IMR-90 (cell line): Measurements from ENCODE around the gene FAM20C.

ENCODE experiments used
- CEBPB ChIP-seq: IDR thresholded peaks from 2 replicates; pipeline ENCODE4 v1.6.1; 2012; ENCODE audit warnings: low read depth, low read length, improper control_type of control experiment
- POLR2A ChIP-seq: IDR thresholded peaks from 2 replicates; pipeline ENCODE4 v1.6.1; 2012; ENCODE audit warnings: mild to moderate bottlenecking, low read depth, low read length
- SMC3 ChIP-seq: fragments of 150-350 bp; IDR thresholded peaks from 2 replicates; pipeline ENCODE4 v1.6.1; 2016; ENCODE audit warnings: low read depth, mild to moderate bottlenecking, antibody characterized with exemption, low read length, moderate library complexity
- TF ChIP-seq, protein P1 (sequence below): conservative IDR thresholded peaks from 2 replicates; pipeline ENCODE4 v1.5.1; 2012; ENCODE audit warnings: mild to moderate bottlenecking, low read depth, low read length, improper control_type of control experiment
- TF ChIP-seq, protein P2 (sequence below): fragments of 150-350 bp; IDR thresholded peaks from 2 replicates; pipeline ENCODE4 v1.6.1; 2017; ENCODE audit warnings: mild to moderate bottlenecking, antibody characterized with exemption, low read length, low read depth

- TF ChIP-seq, protein P1, sequence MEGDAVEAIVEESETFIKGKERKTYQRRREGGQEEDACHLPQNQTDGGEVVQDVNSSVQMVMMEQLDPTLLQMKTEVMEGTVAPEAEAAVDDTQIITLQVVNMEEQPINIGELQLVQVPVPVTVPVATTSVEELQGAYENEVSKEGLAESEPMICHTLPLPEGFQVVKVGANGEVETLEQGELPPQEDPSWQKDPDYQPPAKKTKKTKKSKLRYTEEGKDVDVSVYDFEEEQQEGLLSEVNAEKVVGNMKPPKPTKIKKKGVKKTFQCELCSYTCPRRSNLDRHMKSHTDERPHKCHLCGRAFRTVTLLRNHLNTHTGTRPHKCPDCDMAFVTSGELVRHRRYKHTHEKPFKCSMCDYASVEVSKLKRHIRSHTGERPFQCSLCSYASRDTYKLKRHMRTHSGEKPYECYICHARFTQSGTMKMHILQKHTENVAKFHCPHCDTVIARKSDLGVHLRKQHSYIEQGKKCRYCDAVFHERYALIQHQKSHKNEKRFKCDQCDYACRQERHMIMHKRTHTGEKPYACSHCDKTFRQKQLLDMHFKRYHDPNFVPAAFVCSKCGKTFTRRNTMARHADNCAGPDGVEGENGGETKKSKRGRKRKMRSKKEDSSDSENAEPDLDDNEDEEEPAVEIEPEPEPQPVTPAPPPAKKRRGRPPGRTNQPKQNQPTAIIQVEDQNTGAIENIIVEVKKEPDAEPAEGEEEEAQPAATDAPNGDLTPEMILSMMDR, result no peak
- TF ChIP-seq POLR2A (peak; percentile 16; the same call in 1 of the 2 replicates), CEBPB (no peak), SMC3 (no peak)
- TF ChIP-seq, protein P2, sequence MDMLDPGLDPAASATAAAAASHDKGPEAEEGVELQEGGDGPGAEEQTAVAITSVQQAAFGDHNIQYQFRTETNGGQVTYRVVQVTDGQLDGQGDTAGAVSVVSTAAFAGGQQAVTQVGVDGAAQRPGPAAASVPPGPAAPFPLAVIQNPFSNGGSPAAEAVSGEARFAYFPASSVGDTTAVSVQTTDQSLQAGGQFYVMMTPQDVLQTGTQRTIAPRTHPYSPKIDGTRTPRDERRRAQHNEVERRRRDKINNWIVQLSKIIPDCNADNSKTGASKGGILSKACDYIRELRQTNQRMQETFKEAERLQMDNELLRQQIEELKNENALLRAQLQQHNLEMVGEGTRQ, result no peak
Observed at GRCh38 chr7:233249-234035, 41.1 kb downstream of the FAM20C start.
